DND-41 (cell line): ENCODE data around the gene LILRB4.
A peak's percentile ranks its signal among the peaks of the same experiment; 100 is the strongest.
"Not testable (repeated sequence)": the region's sequence is repeated elsewhere in the genome, so short reads cannot be mapped to it uniquely, and the experiment has no call there.

Experiments used
- ATAC-seq: fragments of 200-7000 bp; cut with Tn5 transposase; 3 replicates; pipeline ENCODE4 v1.9.1; 2021; ENCODE audit warnings: low read depth; ENCODE audit not compliant: insufficient read depth
- DNase-seq: peaks from one replicate; pipeline ENCODE4 v3.0.0-alpha.2; 2020
- H2AFZ ChIP-seq: 2 replicates; pipeline ENCODE4 v1.6.0; 2012; ENCODE audit warnings: low read depth, low read length
- H3K27ac ChIP-seq: 2 replicates; pipeline ENCODE4 v1.5.1; 2012; ENCODE audit warnings: low read length, inconsistent platforms
- H3K27me3 ChIP-seq: fragments of 200-600 bp; sonication (generic); 2 replicates; pipeline ENCODE4 v1.6.0; 2012; ENCODE audit warnings: low read length, mild to moderate bottlenecking, inconsistent platforms; ENCODE audit not compliant: insufficient read depth, poor library complexity
- H3K36me3 ChIP-seq: 2 replicates; pipeline ENCODE4 v1.5.1; 2012; ENCODE audit warnings: low read length, inconsistent platforms; ENCODE audit not compliant: insufficient read depth
- H3K4me1 ChIP-seq: 2 replicates; pipeline ENCODE4 v1.5.1; 2012; ENCODE audit warnings: mild to moderate bottlenecking, low read length; ENCODE audit not compliant: insufficient read depth
- H3K4me2 ChIP-seq: 2 replicates; pipeline ENCODE4 v1.6.0; 2012; ENCODE audit warnings: mild to moderate bottlenecking, moderate library complexity, low read length, inconsistent platforms; ENCODE audit not compliant: insufficient read depth
- H3K4me3 ChIP-seq, 2 experiments: fragments of 200-600 bp in 1 of 2; shearing (Covaris generic) in 1 of 2; 2 replicates each; pipeline ENCODE4 v1.5.1; 2012 to 2016; ENCODE audit warnings: inconsistent platforms in 2 of 2, low read length in 2 of 2, mild to moderate bottlenecking in 2 of 2, low read depth in 1 of 2, moderate library complexity in 1 of 2
- H3K79me2 ChIP-seq: 2 replicates; pipeline ENCODE4 v1.6.0; 2012; ENCODE audit warnings: low read length, inconsistent platforms; ENCODE audit not compliant: insufficient read depth
- H3K9ac ChIP-seq: 2 replicates; pipeline ENCODE4 v1.6.0; 2012; ENCODE audit warnings: low read depth, mild to moderate bottlenecking, inconsistent platforms, low read length, moderate library complexity
- H3K9me3 ChIP-seq: 2 replicates; pipeline ENCODE4 v1.5.1; 2012; ENCODE audit warnings: low read length, moderate library complexity, mild to moderate bottlenecking, inconsistent platforms; ENCODE audit not compliant: insufficient read depth, severe bottlenecking
- H4K20me1 ChIP-seq: 2 replicates; pipeline ENCODE4 v1.6.0; 2012; ENCODE audit warnings: low read length; ENCODE audit not compliant: insufficient read depth
- EZH2 ChIP-seq: IDR thresholded peaks from 3 replicates; pipeline ENCODE4 v1.6.1; 2012; ENCODE audit warnings: borderline replicate concordance, low read depth, mild to moderate bottlenecking, moderate library complexity, low read length, inconsistent platforms; ENCODE audit not compliant: severe bottlenecking
- TF ChIP-seq, protein P1 (sequence below): IDR thresholded peaks from 2 replicates; pipeline ENCODE4 v1.5.1; 2012; ENCODE audit warnings: borderline replicate concordance, low read length, moderate library complexity, mild to moderate bottlenecking; ENCODE audit not compliant: poor library complexity, severe bottlenecking; ENCODE audit errors: extremely low read depth

Gene LILRB4

GRCh38 chr19:54674021-54674617 is 11.3 kb downstream of the LILRB4 start:
- Histone ChIP-seq H3K79me2 (no peaks in the 10 kb centered on the region), H3K36me3 (no peaks in the 10 kb centered on the region), H3K4me1 (no peaks in the 10 kb centered on the region), H3K9me3 (no peaks in the 10 kb centered on the region), H3K27me3 (no peaks in the 10 kb centered on the region), H4K20me1 (no peaks in the 10 kb centered on the region; the same call in 1 of the 2 replicates), H3K4me3 (no peak overlapping the region), H3K9ac (no peak overlapping the region), H3K4me2 (no peak overlapping the region), H2AFZ (no peak overlapping the region), H3K27ac (no peak overlapping the region)
- DNase-seq = peak; percentile 24
- no peak for TF ChIP-seq EZH2
- TF ChIP-seq, protein P1, sequence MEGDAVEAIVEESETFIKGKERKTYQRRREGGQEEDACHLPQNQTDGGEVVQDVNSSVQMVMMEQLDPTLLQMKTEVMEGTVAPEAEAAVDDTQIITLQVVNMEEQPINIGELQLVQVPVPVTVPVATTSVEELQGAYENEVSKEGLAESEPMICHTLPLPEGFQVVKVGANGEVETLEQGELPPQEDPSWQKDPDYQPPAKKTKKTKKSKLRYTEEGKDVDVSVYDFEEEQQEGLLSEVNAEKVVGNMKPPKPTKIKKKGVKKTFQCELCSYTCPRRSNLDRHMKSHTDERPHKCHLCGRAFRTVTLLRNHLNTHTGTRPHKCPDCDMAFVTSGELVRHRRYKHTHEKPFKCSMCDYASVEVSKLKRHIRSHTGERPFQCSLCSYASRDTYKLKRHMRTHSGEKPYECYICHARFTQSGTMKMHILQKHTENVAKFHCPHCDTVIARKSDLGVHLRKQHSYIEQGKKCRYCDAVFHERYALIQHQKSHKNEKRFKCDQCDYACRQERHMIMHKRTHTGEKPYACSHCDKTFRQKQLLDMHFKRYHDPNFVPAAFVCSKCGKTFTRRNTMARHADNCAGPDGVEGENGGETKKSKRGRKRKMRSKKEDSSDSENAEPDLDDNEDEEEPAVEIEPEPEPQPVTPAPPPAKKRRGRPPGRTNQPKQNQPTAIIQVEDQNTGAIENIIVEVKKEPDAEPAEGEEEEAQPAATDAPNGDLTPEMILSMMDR = peak; percentile 77
- ATAC-seq = peak; percentile 47; the same call in 1 of the 3 replicates

GRCh38 chr19:54676210-54676834 is 13.5 kb downstream of the LILRB4 start:
- not testable (repeated sequence) for H2AFZ ChIP-seq, DNase-seq, H3K9ac ChIP-seq, H3K27me3 ChIP-seq, H3K9me3 ChIP-seq, H4K20me1 ChIP-seq, H3K4me3 ChIP-seq, H3K36me3 ChIP-seq, H3K27ac ChIP-seq, H3K4me1 ChIP-seq, H3K4me2 ChIP-seq, H3K79me2 ChIP-seq
- TF ChIP-seq, protein P1 = peak; percentile 83
- peak; percentile 59; the same call in 2 of the 3 replicates for ATAC-seq

DNA sequence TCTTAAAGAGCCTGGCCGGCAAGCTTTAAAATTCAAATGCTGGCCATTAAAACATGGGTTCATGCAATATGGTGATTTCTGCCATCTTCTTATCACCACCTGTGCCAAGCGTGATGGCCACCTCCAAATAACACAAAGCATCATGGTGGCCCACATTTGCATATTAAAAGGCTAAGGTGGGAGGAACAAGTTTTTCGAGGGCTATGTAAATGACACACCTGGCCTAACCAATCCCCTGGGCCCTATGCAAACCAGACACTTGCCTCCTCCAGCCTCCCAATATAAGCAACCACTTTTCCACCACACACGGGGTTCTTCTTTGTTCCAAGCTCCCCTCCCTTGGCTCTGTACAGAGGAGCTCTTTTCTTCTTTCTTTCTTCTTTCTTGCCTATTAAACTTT is 14.4 kb downstream of the LILRB4 start:
- no peak overlapping the region for H2AFZ ChIP-seq

GRCh38 chr19:54681596-54681995 is 18.8 kb downstream of the LILRB4 start:
- not testable (repeated sequence) for H3K79me2 ChIP-seq, H3K4me1 ChIP-seq, H3K27me3 ChIP-seq

More for the DNA sequence above, 14.4 kb downstream of the LILRB4 start:
- Histone ChIP-seq H3K79me2 (no peaks in the 10 kb centered on the region), H3K9me3 (no peaks in the 10 kb centered on the region), H3K9ac (no peak overlapping the region), H3K27ac (no peak overlapping the region), H3K27me3 (no peaks in the 10 kb centered on the region), H3K36me3 (no peaks in the 10 kb centered on the region), H3K4me2 (no peak overlapping the region), H3K4me1 (no peaks in the 10 kb centered on the region), H4K20me1 (no peaks in the 10 kb centered on the region; the same call in 1 of the 2 replicates), H3K4me3 (no peak overlapping the region)
- DNase-seq = no peak
- ATAC-seq = no peak
- TF ChIP-seq, protein P1 = no peak
- TF ChIP-seq EZH2 = no peak

More at GRCh38 chr19:54681596-54681995, 18.8 kb downstream of the LILRB4 start:
- H3K4me2 ChIP-seq, ATAC-seq, DNase-seq, H3K9me3 ChIP-seq, H3K4me3 ChIP-seq, H4K20me1 ChIP-seq, H3K27ac ChIP-seq, H2AFZ ChIP-seq, H3K36me3 ChIP-seq, H3K9ac ChIP-seq: not testable (repeated sequence)
